ENCODE data around the gene SLC23A2. TPM values are rescaled to one million over a fixed set of nuclear protein-coding genes. Genes with fewer than 3 reads are reported as not detected.
A peak's percentile ranks its signal among the peaks of the same experiment; 100 is the strongest.

The SLC23A2 gene
- total and polyA plus RNA-seq, 8 donors: 4.3 to 12.9 (median 8.8) TPM

- no peak for TF ChIP-seq CTCF (IDR thresholded peaks at IDR 0.05)
- DNase-seq (no peak), FAIRE-seq (no peak), ATAC-seq (peak in 2 of 4 donors; percentile 79 to 81)
- Histone ChIP-seq H3K4me1 (no peaks in the 10 kb centered on the region), H3K9me3 (no peaks in the 10 kb centered on the region), H3K27me3 (no peaks in the 10 kb centered on the region), H3K4me3 (no peak overlapping the region), H3K27ac (no peak overlapping the region), H3K36me3 (peaks cover 0 to 17% (median 0%) of the 10 kb centered on the region in 3 donors)
- intact Hi-C loops (cut with DNase I): no loop called here
- WGBS, 2 donors: 89 to 94% methylated on average over 5 of the region's 5 CpGs
Observed at GRCh38 chr20:4876731-4877130, 124.6 kb downstream of the SLC23A2 start.

GRCh38 chr20:4876301-4876700, 125.0 kb downstream of the SLC23A2 start:
- no peaks in the 10 kb centered on the region for H3K4me1 ChIP-seq
- no peak overlapping the region for H3K4me3 ChIP-seq
- 78 to 80% methylated on average over 4 of the region's 4 CpGs for WGBS, 2 donors
- intact Hi-C loops (cut with DNase I): no loop called here
- no peaks in the 10 kb centered on the region for H3K27me3 ChIP-seq
- H3K27ac ChIP-seq: no peak overlapping the region
- peaks cover 0 to 17% (median 0%) of the 10 kb centered on the region in 3 donors for H3K36me3 ChIP-seq
- H3K9me3 ChIP-seq: no peaks in the 10 kb centered on the region
- TF ChIP-seq CTCF (IDR thresholded peaks at IDR 0.05): no peak
- peak in 1 of 4 donors; percentile 10 for ATAC-seq
- FAIRE-seq: no peak
- DNase-seq: no peak

GRCh38 chr20:4875578-4876067, 125.7 kb downstream of the SLC23A2 start:
- ATAC-seq: peak in 3 of 4 donors; percentile 20 to 82 (median 71)
- Histone ChIP-seq H3K27me3 (no peaks in the 10 kb centered on the region), H3K9me3 (no peaks in the 10 kb centered on the region), H3K4me3 (no peak overlapping the region), H3K36me3 (peaks cover 0 to 12% (median 0%) of the 10 kb centered on the region in 3 donors), H3K4me1 (no peaks in the 10 kb centered on the region), H3K27ac (no peak overlapping the region)
- no peak for TF ChIP-seq CTCF (IDR thresholded peaks at IDR 0.05)
- intact Hi-C loops (cut with DNase I): no loop called here
- WGBS, 2 donors: 81 to 82% methylated on average over 16 of the region's 16 CpGs
- no peak for DNase-seq
- FAIRE-seq: no peak

GRCh38 chr20:4873396-4873795, 127.9 kb downstream of the SLC23A2 start:
- Histone ChIP-seq H3K27me3 (no peaks in the 10 kb centered on the region), H3K27ac (no peak overlapping the region), H3K4me1 (no peaks in the 10 kb centered on the region), H3K4me3 (no peak overlapping the region), H3K9me3 (no peaks in the 10 kb centered on the region), H3K36me3 (peaks cover 0 to 12% (median 0%) of the 10 kb centered on the region in 3 donors)
- intact Hi-C loops (cut with DNase I): no loop called here
- no peak for TF ChIP-seq CTCF (IDR thresholded peaks at IDR 0.05)
- no peak for DNase-seq
- no peak for ATAC-seq
- no peak for FAIRE-seq
- WGBS, 2 donors: 93 to 96% methylated on average over 2 of the region's 2 CpGs

GRCh38 chr20:4871486-4871885, 129.8 kb downstream of the SLC23A2 start:
- no peak for FAIRE-seq
- no peak for DNase-seq
- H3K4me3 ChIP-seq: no peak overlapping the region
- ATAC-seq: no peak
- peaks cover 0 to 12% (median 0%) of the 10 kb centered on the region in 3 donors for H3K36me3 ChIP-seq
- H3K27me3 ChIP-seq: no peaks in the 10 kb centered on the region
- intact Hi-C loops (cut with DNase I): no loop called here
- 94 to 95% methylated on average over 6 of the region's 6 CpGs for WGBS, 2 donors
- no peak overlapping the region for H3K27ac ChIP-seq
- H3K4me1 ChIP-seq: no peaks in the 10 kb centered on the region
- no peak for TF ChIP-seq CTCF (IDR thresholded peaks at IDR 0.05)
- H3K9me3 ChIP-seq: no peaks in the 10 kb centered on the region
